Immature natural killer cell (primary cell): Measurements from ENCODE around the gene WFDC1. TPM values are rescaled to one million over a fixed set of nuclear protein-coding genes. Genes with fewer than 3 reads are reported as not detected.

Source experiments
- DNase-seq, 3 donors: peaks; one replicate each; pipeline ENCODE4 v3.0.0; 2022; ENCODE audit warnings: mixed read lengths in 1 of 3
- H3K27ac Mint-ChIP-seq, 6 donors: one replicate each; pipeline ENCODE4 v1.8.0; 2020; ENCODE audit warnings: mixed read lengths in 6 of 6, mild to moderate bottlenecking in 5 of 6, inconsistent platforms in 4 of 6, moderate library complexity in 3 of 6
- H3K27me3 Mint-ChIP-seq, 3 donors: one replicate each; pipeline ENCODE4 v1.8.0; 2020 to 2021; ENCODE audit warnings: low read depth in 3 of 3, mild to moderate bottlenecking in 3 of 3, mixed read lengths in 3 of 3, moderate library complexity in 3 of 3, inconsistent platforms in 1 of 3
- H3K36me3 Mint-ChIP-seq, 3 donors: one replicate each; pipeline ENCODE4 v1.8.0; 2020; ENCODE audit warnings: mixed read lengths in 3 of 3, inconsistent platforms in 2 of 3, mild to moderate bottlenecking in 2 of 3
- H3K4me1 Mint-ChIP-seq, 2 donors: one replicate each; pipeline ENCODE4 v1.8.0; 2020; ENCODE audit warnings: inconsistent platforms in 2 of 2, mild to moderate bottlenecking in 2 of 2, mixed read lengths in 2 of 2, moderate library complexity in 1 of 2
- H3K4me3 Mint-ChIP-seq, 5 donors: one replicate each; pipeline ENCODE4 v1.8.0; 2020; ENCODE audit warnings: mild to moderate bottlenecking in 5 of 5, mixed read lengths in 5 of 5, inconsistent platforms in 3 of 5, moderate library complexity in 3 of 5
- H3K9me3 Mint-ChIP-seq, 6 donors: one replicate each; pipeline ENCODE4 v1.8.0; 2020; ENCODE audit warnings: mild to moderate bottlenecking in 6 of 6, mixed read lengths in 6 of 6, inconsistent platforms in 4 of 6, moderate library complexity in 3 of 6
- polyA plus RNA-seq, 3 donors: library from polyadenylated mRNA; unstranded; fragments of 300-500 nt; fragmentation: Illumina TruSeq; gene quantifications; one replicate each; pipeline ENCODE4 v1.2.3, GENCODE V29; 2021

The WFDC1 gene
- polyA plus RNA-seq, 3 donors from 2014 or later, result not detected

DNA sequence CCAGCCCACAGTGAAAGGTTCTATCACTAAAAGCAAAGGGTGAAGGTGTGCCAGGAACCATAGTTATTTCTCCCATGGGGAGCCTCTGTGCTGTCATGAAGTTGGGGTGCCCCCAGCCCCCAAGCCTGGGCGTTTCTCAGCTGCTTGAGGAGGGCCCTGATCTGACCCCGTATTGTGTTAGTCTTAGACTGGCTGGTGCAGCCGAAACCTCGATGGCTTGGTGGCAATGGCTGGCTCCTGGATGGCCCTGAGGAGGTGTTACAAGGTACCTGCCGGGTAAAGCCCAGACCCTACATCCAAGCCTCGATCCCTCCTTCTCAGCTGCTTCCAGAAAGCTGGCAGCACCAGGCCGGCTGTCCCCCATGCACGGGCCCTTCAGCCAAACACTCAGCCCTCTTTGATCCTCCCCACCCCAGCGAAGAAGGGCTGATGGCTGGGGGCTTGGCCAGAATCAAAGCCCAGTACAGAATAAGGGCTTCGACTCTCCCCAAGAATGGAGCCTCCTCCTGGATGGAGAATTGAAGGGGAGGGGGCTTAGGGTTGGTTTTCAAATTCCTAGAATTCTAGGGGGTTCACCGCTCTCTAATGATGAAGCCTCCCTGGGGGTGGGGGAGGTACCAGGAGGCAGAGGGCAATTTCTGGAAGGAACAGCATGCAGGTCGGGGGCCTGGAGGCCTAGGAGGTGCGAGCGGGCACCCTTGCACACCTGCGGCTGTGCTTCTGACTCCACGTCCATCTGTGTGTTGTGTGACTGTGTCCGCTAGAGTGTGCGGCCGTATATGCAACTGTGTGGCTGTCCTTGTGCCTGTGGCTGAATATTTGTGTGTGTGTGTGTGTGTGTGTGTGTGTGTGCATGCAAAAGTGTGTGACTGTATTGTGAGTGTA lies 23.7 kb downstream of the WFDC1 start:
- Mint-ChIP-seq H3K9me3 (peaks cover 0 to 4% (median 0%) of the 10 kb centered on the region in 6 donors), H3K36me3 (no peaks in the 10 kb centered on the region), H3K27me3 (peaks cover 0 to 6% (median 0%) of the 10 kb centered on the region in 3 donors), H3K27ac (no peak overlapping the region), H3K4me1 (no peaks in the 10 kb centered on the region), H3K4me3 (no peak overlapping the region)
- DNase-seq, result no peak

DNA sequence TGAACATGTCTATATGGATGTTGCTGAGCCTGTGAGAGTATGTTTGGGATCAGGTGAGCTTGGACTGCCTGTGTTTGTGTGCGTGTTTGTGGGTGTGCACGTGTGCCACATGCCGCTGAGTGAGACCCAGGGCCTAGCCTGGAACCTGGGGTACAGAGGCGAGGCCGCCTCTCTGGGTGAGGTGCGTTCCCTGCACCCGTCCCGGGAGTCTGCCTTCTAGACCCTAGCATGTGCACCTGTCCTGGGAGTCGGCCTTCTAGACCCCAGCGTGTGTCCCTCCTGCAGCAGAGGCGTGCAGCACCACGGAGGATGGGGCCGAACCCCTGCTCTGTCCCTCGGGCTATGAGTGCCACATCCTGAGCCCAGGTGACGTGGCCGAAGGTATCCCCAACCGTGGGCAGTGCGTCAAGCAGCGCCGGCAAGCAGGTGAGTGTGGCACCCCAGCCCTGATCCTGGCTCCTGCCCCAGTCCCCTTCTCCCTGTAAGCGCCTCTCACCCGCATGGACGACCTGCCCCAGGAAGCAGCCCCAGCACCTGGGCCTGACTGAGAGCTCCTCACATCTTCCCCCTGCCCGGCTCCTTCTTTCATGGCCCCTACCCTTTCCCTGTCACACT lies 24.6 kb downstream of the WFDC1 start:
- Mint-ChIP-seq H3K36me3 (no peaks in the 10 kb centered on the region), H3K4me1 (no peaks in the 10 kb centered on the region), H3K4me3 (no peak overlapping the region), H3K9me3 (peaks cover 0 to 4% (median 0%) of the 10 kb centered on the region in 6 donors), H3K27me3 (no peaks in the 10 kb centered on the region), H3K27ac (no peak overlapping the region)
- DNase-seq, result no peak

DNA sequence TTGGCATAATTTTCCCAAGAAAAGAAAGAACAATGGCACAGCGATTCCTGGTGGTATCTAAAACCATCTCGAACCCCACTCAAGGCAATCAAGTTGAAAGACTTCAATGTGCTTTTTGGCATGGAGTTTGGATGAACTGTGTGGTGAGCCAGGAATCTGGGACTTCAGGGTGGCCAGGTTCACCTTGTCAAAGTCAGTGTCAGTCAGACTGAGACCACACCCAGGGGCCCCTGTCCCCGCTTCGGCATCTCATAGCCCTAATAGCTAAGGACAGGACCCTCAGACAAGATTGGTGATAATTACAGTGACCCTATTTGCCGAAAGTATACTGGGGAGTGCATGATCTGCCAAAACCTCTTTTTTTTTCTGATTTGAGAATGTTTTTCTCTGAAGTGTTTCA lies 25.8 kb downstream of the WFDC1 start:
- Mint-ChIP-seq H3K27me3 (no peaks in the 10 kb centered on the region), H3K27ac (no peak overlapping the region), H3K4me3 (no peak overlapping the region), H3K36me3 (no peaks in the 10 kb centered on the region), H3K9me3 (peaks cover 0 to 4% (median 0%) of the 10 kb centered on the region in 6 donors), H3K4me1 (no peaks in the 10 kb centered on the region)
- no peak for DNase-seq

DNA sequence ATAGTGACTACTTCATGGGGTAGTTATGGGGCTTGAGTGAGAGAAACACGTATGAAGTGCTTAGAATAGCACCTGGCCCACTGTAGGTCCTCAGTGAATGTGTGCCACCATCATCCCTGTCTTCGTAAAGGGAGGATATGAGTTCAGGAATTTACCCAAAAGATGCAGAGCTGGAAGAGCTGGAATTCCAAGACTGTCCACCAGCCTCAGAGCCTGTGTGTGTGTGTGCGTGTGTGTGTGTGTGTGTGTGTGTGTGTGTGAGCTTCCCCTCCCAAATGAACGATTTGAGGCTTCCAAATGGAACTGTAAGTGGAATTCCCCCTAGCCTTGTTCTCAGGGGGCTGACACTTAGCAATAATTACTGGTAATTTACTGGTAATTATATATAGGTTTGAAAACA lies 27.3 kb downstream of the WFDC1 start:
- Mint-ChIP-seq H3K27me3 (no peaks in the 10 kb centered on the region), H3K27ac (no peak overlapping the region), H3K4me1 (no peaks in the 10 kb centered on the region), H3K9me3 (peaks cover 0 to 4% (median 0%) of the 10 kb centered on the region in 6 donors), H3K4me3 (no peak overlapping the region), H3K36me3 (no peaks in the 10 kb centered on the region)
- DNase-seq, result no peak

DNA sequence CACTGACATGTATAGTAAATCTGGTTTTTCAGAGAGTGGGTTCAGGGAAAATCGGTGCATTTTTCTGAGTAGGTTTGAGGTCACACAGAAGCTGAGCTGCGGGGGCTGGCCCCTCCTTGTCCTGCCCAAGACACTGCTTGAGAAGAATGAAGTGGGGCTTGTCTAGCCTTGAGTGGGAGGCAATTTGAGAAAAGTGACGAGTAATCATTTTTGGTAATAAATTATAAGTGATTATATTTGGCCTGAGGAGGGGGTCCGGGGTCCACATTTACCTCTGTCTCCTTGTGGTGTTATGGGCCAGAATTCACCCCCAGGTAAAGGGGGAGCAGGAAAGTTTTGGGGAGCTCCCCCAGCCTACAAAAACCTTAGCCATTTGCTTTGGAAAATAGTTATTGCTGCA lies 28.1 kb downstream of the WFDC1 start:
- Mint-ChIP-seq H3K4me3 (no peak overlapping the region), H3K27ac (no peak overlapping the region), H3K27me3 (no peaks in the 10 kb centered on the region)

DNA sequence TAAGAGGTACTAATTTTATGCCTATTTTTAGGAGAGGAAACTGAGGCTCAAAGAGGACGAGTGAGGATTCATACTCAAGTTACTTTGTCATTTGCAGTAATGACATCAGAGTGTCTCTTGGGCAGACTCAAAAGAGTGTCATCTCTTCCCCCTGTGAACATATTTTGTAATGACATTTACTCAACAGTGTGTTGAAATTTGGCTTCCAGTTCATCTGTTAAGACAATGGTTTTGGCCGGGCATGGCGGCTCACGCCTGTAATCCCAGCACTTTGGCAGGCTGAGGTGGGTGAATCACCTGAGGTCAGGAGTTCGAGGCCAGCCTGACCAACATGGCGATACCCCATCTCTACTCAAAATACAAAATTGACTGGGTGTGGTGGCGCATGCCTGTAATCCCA lies 28.9 kb downstream of the WFDC1 start:
- no peak for DNase-seq
- no peaks in the 10 kb centered on the region for H3K36me3 Mint-ChIP-seq
- peaks cover 0 to 4% (median 0%) of the 10 kb centered on the region in 3 donors for H3K27me3 Mint-ChIP-seq
- H3K4me1 Mint-ChIP-seq, result no peaks in the 10 kb centered on the region
- no peak overlapping the region for H3K27ac Mint-ChIP-seq
- H3K4me3 Mint-ChIP-seq, result no peak overlapping the region
- peaks cover 0 to 4% (median 0%) of the 10 kb centered on the region in 6 donors for H3K9me3 Mint-ChIP-seq

More for the DNA sequence above, 28.1 kb downstream of the WFDC1 start:
- Mint-ChIP-seq H3K4me1 (no peaks in the 10 kb centered on the region), H3K9me3 (peaks cover 0 to 4% (median 0%) of the 10 kb centered on the region in 6 donors), H3K36me3 (no peaks in the 10 kb centered on the region)
- no peak for DNase-seq

DNA sequence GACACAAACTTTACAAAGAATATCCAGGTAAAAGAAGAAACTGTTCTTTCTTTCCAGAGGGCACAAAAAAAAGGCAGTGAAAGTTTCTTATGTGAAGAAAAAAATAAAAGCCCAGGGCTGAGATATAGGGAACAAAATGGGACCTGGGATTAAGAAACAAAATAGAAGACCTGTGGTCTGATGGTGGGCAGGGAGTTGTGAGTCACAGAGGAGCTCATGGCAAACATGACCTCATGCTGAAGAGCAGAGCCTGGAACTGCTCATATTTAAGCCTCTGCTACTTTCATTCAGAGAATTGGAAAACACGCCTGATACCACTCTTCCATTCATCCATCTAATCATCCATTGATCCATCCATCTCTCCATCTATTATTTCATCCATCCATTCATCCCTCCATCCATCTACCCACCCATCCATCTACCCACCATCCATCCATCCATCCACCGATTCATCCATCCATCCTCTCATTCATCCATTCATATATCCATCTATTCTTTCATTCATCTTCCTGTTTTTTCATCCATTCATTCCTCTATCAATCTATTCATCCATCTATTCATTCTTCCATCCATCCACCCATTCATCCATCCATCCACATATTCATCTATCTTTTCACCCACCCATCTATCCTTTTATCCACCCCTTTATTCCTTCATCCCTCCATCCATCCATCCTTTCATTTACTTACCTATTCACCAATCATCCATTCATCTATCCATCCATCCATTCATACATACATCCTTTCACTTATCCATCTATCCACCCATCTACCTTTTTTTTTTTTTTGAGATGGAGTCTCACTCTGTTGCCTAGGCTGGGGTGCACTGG lies 30.0 kb downstream of the WFDC1 start:
- peaks cover 0 to 4% (median 0%) of the 10 kb centered on the region in 3 donors for H3K27me3 Mint-ChIP-seq
- H3K4me3 Mint-ChIP-seq, result no peak overlapping the region
- H3K27ac Mint-ChIP-seq, result no peak overlapping the region
- no peaks in the 10 kb centered on the region for H3K9me3 Mint-ChIP-seq
- no peaks in the 10 kb centered on the region for H3K36me3 Mint-ChIP-seq
- DNase-seq, result no peak
- no peaks in the 10 kb centered on the region for H3K4me1 Mint-ChIP-seq

DNA sequence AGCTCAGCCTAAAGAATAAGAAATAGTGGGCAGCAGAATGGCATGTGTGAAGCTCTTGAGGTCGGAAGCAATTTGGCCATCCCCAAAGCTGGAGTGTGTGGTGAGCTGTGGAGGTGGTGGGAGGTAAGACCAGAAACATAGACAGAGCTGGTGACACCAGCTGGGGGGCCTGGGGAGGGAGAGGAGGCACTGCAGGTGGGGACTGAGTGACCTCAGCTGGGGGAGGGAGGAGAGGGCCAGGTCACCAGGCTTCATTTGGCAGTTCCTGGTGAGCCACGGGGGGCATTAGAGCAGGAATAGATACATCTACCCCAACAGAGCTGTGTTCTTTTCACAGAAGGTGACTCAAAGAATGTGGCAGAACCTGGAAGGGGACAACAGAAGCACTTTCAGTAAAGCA lies 31.9 kb downstream of the WFDC1 start:
- Mint-ChIP-seq H3K9me3 (no peaks in the 10 kb centered on the region), H3K27me3 (peaks cover 0 to 4% (median under 1%) of the 10 kb centered on the region in 3 donors), H3K36me3 (no peaks in the 10 kb centered on the region), H3K27ac (no peak overlapping the region), H3K4me1 (no peaks in the 10 kb centered on the region), H3K4me3 (no peak overlapping the region)
- DNase-seq, result no peak

DNA sequence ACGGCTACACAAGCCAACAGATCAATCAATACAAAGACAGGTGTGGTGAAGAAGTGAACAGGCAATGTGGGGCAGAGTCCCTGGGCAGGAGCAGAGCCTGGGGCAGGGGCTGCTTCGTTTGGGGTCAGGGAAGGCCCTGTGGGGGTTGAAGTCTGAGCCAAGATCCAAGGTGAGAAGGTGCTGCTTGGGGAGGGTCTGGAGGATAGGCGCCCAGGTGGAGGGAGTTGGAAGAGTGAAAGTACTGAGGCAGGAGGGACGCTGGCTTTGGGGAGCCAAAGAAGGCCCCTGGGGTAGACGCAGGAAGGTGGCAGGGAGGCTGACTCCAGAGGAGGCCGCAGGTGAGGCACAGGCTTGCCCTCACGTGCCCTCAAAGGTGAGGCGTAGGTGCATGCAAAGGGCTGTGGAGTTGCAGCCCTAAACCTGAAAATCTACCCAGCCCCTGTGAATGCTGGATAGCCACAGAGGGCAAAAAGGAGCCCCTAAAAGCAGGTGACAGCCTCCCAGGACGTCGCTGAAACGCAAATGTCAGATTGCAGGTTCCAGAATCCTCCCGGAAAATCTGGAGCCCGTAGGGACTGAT lies 33.3 kb downstream of the WFDC1 start:
- no peaks in the 10 kb centered on the region for H3K36me3 Mint-ChIP-seq

DNA sequence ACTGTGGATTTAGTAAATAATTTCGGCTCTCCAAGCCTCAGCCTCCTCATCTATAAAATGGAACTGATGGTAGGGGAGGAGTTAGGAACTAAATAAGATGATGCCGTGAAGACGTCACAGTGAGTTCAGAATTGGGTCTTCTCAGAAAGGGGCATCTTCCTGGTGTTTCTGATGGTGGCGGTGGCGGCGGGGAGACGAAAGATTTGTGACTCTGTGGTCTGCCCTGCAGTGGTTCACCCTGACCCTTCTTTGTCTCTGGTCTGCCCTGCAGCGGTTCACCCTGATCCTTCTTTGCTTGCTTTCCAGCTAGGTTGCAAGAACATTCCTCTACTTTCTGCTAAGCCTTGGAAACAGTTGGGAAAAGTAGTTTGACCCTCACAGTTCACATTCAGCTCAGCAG lies 34.3 kb downstream of the WFDC1 start:
- Mint-ChIP-seq H3K9me3 (no peaks in the 10 kb centered on the region), H3K4me3 (no peak overlapping the region), H3K27ac (no peak overlapping the region), H3K36me3 (no peaks in the 10 kb centered on the region), H3K4me1 (no peaks in the 10 kb centered on the region), H3K27me3 (peaks cover 0 to 4% (median 4%) of the 10 kb centered on the region in 3 donors)
- DNase-seq, result no peak

More for the DNA sequence above, 33.3 kb downstream of the WFDC1 start:
- Mint-ChIP-seq H3K9me3 (no peaks in the 10 kb centered on the region), H3K4me1 (no peaks in the 10 kb centered on the region), H3K27ac (no peak overlapping the region), H3K4me3 (no peak overlapping the region), H3K27me3 (peaks cover 0 to 4% (median 4%) of the 10 kb centered on the region in 3 donors)
- DNase-seq, result no peak

DNA sequence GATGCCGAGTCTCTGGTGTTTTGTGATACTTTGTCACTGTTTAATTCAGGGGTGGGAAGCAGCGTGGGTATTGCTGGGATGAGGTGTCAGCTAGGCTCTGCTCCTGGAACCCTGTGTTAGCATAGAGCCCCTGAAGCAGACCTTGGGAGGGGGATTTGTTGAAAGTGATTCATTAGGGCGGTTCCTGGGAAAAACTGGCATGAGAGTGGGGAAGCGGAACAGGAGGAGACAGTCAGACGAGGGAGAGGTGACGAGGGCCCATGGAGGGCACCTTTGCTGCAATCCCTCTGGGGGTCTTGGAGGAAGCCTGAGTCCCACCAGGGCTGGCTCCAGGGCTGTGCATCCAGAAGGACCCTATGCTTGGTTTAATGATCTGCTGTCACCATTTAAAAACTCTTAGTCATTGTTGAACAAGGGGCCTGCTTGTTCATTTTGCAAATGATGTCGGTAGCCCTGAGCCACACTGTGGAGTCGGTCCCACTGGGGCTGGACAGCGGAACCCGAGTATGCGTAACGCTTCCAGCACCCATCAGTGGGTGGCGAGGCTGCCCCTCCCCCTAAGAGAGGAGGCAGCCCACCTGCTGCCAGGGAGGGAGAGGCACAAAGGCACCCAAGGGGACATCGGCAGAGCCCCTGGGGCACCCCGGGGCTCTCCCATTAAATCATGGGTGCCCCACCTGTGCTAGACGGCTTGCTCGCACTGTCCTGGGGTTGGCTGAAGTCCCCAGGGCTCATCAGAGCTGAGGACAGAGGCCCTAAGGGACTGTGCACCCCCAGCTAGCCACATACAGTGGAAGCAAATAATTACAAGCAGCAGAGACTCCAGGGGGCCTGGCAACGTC lies 35.4 kb downstream of the WFDC1 start:
- Mint-ChIP-seq H3K27me3 (peaks cover 2 to 4% (median 4%) of the 10 kb centered on the region in 3 donors), H3K4me1 (no peaks in the 10 kb centered on the region), H3K36me3 (no peaks in the 10 kb centered on the region), H3K4me3 (no peak overlapping the region), H3K27ac (no peak overlapping the region), H3K9me3 (no peaks in the 10 kb centered on the region)
- DNase-seq, result no peak

DNA sequence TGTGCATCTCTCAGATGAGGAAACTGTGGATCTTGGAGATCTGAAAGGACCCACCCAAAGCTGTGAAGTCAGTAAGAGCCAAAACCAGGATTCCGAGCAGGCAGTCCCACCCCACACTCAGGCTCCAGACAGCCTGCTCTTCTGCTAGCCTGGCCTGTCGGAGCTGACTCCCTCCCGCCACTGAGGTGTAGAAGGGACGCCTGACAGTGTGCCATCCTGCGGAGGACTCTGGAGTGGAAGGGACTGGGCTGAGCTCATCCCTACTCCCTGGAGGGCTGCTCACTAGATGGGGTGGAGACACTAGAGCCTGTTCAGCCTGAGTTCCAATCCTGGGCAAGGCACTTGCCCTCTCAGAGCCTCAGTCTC lies 36.0 kb downstream of the WFDC1 start:
- H3K27me3 Mint-ChIP-seq, result peaks cover 2 to 5% (median 4%) of the 10 kb centered on the region in 3 donors
- no peaks in the 10 kb centered on the region for H3K4me1 Mint-ChIP-seq
- peaks cover 0 to 2% (median 0%) of the 10 kb centered on the region in 6 donors for H3K9me3 Mint-ChIP-seq
- no peak overlapping the region for H3K27ac Mint-ChIP-seq
- no peaks in the 10 kb centered on the region for H3K36me3 Mint-ChIP-seq
- DNase-seq, result no peak
- H3K4me3 Mint-ChIP-seq, result no peak overlapping the region
